Measurements from ENCODE around the gene TMEM191C. TPM values are rescaled to one million over a fixed set of nuclear protein-coding genes. Genes with fewer than 3 reads are reported as not detected.

The TMEM191C gene
- total and polyA plus RNA-seq, 9 donors: 0.27 to 2.4 (median 1.1) TPM

DNA sequence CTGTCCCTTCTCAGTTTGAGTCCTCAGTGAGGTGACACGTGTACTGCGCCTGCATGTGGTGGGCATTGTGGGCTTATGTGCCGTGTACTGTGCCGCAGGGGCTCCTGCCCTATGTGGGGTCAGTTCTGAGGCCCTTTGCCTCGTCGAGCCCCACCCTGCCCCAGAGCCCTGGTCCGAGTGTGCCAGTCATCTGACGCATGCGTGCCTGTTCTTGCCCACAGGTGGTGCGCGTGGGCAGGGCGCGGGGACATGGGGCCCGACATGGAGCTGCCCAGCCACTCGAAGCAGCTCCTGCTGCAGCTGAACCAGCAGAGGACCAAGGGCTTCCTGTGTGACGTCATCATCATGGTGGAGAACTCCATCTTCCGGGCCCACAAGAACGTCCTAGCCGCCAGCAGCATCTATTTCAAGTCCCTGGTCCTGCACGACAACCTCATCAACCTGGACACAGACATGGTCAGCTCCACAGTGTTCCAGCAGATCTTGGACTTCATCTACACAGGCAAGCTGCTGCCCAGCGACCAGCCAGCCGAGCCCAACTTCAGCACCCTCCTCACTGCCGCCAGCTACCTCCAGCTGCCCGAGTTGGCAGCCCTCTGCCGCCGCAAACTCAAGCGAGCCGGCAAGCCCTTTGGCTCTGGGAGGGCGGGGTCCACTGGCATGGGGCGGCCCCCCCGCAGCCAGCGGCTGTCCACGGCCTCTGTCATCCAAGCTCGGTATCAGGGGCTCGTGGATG lies 22.3 kb upstream of the TMEM191C start:
- Histone ChIP-seq H3K4me1 (ENCODE audit: insufficient read depth) (no peaks in the 10 kb centered on the region), H3K27ac (no peak overlapping the region), H3K36me3 (no peaks in the 10 kb centered on the region), H3K9me3 (no peaks in the 10 kb centered on the region), H3K4me3 (no peak overlapping the region), H3K27me3 (no peaks in the 10 kb centered on the region)
- TF ChIP-seq, protein P1, sequence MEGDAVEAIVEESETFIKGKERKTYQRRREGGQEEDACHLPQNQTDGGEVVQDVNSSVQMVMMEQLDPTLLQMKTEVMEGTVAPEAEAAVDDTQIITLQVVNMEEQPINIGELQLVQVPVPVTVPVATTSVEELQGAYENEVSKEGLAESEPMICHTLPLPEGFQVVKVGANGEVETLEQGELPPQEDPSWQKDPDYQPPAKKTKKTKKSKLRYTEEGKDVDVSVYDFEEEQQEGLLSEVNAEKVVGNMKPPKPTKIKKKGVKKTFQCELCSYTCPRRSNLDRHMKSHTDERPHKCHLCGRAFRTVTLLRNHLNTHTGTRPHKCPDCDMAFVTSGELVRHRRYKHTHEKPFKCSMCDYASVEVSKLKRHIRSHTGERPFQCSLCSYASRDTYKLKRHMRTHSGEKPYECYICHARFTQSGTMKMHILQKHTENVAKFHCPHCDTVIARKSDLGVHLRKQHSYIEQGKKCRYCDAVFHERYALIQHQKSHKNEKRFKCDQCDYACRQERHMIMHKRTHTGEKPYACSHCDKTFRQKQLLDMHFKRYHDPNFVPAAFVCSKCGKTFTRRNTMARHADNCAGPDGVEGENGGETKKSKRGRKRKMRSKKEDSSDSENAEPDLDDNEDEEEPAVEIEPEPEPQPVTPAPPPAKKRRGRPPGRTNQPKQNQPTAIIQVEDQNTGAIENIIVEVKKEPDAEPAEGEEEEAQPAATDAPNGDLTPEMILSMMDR (IDR thresholded peaks at IDR 0.05): no peak
- TF ChIP-seq EP300 (IDR thresholded peaks at IDR 0.05) (no peak), POLR2A (IDR thresholded peaks at IDR 0.05) (no peak)
- intact Hi-C loops (cut with DNase I): no loop called here
- peak in 3 of 5 donors; percentile 15 to 26 (median 16) for DNase-seq
- WGBS, 3 donors: 87 to 90% (median 87%) methylated on average over 35 of the region's 35 CpGs

DNA sequence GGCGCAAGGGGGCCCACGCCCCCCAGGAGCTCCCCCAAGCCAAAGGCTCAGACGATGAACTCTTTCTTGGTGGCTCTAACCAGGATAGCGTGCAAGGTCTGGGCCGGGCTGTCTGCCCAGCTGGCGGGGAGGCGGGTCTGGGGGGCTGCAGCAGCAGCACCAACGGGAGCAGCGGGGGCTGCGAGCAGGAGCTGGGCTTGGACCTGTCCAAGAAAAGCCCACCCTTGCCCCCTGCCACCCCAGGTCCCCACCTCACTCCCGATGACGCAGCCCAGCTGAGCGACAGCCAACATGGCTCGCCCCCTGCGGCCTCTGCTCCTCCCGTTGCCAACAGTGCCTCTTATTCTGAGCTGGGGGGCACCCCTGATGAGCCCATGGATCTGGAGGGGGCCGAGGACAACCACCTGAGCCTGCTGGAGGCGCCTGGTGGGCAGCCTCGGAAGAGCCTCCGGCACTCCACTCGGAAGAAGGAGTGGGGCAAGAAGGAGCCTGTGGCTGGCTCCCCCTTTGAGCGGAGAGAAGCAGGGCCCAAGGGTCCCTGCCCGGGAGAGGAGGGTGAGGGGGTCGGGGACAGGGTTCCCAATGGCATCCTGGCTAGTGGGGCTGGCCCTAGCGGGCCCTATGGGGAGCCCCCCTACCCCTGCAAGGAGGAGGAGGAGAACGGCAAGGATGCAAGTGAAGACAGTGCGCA lies 21.6 kb upstream of the TMEM191C start:
- intact Hi-C loops (cut with DNase I): no loop called here
- whole genome bisulfite sequencing, 3 donors: 90 to 95% (median 94%) methylated on average over 22 to 27 of the region's 27 CpGs
- Histone ChIP-seq H3K9me3 (no peaks in the 10 kb centered on the region), H3K4me3 (no peak overlapping the region), H3K4me1 (ENCODE audit: insufficient read depth) (no peaks in the 10 kb centered on the region), H3K27ac (no peak overlapping the region), H3K36me3 (no peaks in the 10 kb centered on the region), H3K27me3 (no peaks in the 10 kb centered on the region)
- DNase-seq: peak in 3 of 5 donors; percentile 12 to 31 (median 16)
- TF ChIP-seq, protein P1 (IDR thresholded peaks at IDR 0.05): no peak
- TF ChIP-seq POLR2A (IDR thresholded peaks at IDR 0.05) (no peak), EP300 (IDR thresholded peaks at IDR 0.05) (no peak)

DNA sequence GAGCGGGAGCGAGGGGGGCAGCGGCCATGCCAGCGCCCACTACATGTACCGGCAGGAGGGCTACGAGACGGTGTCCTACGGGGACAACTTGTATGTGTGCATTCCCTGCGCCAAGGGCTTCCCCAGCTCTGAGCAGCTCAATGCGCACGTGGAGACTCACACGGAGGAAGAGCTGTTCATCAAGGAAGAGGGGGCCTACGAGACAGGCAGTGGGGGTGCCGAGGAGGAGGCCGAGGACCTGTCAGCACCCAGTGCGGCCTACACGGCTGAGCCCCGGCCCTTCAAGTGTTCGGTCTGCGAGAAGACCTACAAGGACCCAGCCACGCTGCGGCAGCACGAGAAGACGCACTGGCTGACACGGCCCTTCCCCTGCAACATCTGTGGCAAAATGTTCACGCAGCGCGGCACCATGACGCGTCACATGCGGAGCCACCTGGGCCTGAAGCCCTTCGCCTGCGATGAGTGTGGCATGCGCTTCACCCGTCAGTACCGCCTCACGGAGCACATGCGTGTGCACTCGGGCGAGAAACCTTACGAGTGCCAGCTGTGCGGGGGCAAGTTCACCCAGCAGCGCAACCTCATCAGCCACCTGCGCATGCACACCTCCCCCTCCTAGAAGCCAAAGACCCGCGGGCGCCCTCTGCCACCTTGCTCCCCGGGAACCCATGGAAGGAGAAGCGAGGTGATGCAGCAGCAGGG lies 20.9 kb upstream of the TMEM191C start:
- Histone ChIP-seq H3K4me3 (no peak overlapping the region), H3K27me3 (no peaks in the 10 kb centered on the region), H3K36me3 (no peaks in the 10 kb centered on the region), H3K27ac (no peak overlapping the region), H3K4me1 (ENCODE audit: insufficient read depth) (no peaks in the 10 kb centered on the region), H3K9me3 (no peaks in the 10 kb centered on the region)
- DNase-seq: peak in 2 of 5 donors; percentile 21 to 33
- WGBS, 3 donors: 93 to 95% (median 94%) methylated on average over 49 of the region's 49 CpGs
- intact Hi-C loops (cut with DNase I): no loop called here
- TF ChIP-seq EP300 (IDR thresholded peaks at IDR 0.05) (no peak), POLR2A (IDR thresholded peaks at IDR 0.05) (no peak)
- TF ChIP-seq, protein P1 (IDR thresholded peaks at IDR 0.05): no peak

DNA sequence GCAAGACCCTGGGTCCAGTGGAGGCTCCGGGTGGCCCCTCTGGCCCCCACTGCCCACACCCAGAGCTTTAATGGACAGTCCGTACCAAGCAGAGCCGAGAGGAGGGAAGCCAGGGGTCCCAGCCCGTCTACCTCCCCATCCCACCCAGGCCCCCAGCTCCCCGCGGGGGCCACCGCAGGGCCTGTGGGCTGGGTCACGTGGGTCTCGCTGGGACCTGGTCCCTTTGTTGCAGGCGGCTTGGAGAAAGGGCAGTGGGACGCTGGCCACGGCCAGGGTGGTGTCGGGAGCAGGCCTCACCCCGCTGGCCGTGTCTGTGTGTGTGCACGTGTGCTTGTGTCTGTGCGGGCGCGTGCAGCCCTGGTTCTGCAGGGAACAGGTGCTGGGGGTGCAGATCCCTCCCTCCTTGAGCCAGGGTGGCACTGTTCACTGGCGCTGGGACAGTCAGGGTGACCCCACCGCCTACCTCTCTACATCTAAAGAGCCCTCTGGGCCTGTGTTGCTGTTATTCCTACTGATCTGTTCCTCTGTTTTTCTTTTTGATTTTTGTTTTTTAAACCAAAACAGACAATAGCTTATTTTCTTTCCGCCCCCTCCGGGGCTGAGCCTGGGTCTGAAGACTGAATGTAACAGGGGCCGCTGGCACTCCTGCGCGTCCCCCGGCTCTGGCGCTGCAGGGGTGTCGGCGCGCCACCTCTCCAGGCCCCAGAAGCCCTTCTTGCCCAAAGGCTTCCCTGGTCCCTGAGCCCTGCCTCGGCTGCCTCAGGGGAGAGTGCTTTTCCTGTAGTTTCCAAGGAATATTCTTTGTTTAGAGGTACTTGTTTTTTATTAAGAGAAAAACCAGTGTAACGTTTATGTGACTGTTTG lies 20.1 kb upstream of the TMEM191C start:
- 82 to 89% (median 86%) methylated on average over 25 to 33 of the region's 33 CpGs for WGBS, 3 donors
- Histone ChIP-seq H3K36me3 (no peaks in the 10 kb centered on the region), H3K27ac (no peak overlapping the region), H3K4me3 (no peak overlapping the region), H3K9me3 (no peaks in the 10 kb centered on the region), H3K4me1 (ENCODE audit: insufficient read depth) (no peaks in the 10 kb centered on the region), H3K27me3 (no peaks in the 10 kb centered on the region)
- intact Hi-C loops (cut with DNase I): no loop called here
- DNase-seq: peak in 2 of 5 donors; percentile 9 to 33
- TF ChIP-seq EP300 (IDR thresholded peaks at IDR 0.05) (no peak), POLR2A (IDR thresholded peaks at IDR 0.05) (no peak)
- TF ChIP-seq, protein P1 (IDR thresholded peaks at IDR 0.05): no peak
